Measurements from ENCODE around the gene LRRN1. TPM values are rescaled to one million over a fixed set of nuclear protein-coding genes. Genes with fewer than 3 reads are reported as not detected.
A peak's percentile ranks its signal among the peaks of the same experiment; 100 is the strongest.

LRRN1 gene
- total RNA-seq, 4 donors from 2014 or later, result 1.1 to 6.8 (median 4.3) TPM

- Histone ChIP-seq H3K4me1 (peaks cover 0 to 4% of the 10 kb centered on the region in 2 donors), H3K27me3 (no peaks in the 10 kb centered on the region), H3K9me3 (no peaks in the 10 kb centered on the region), H3K4me3 (no peak overlapping the region), H3K27ac (peak overlapping the region in 1 of 4 donors; percentile 35), H3K36me3 (peaks cover 0 to 3% of the 10 kb centered on the region in 2 donors)
- DNase-seq (no peak), ATAC-seq (no peak)
- intact Hi-C loops (cut with DNase I; ENCODE audit: low total_unique reads), result no loop called here
- in situ Hi-C loops (cut with MboI; ENCODE audit: low sequenced_read_pairs in 4 of 4), result no loop called here
- TF ChIP-seq, protein P1, sequence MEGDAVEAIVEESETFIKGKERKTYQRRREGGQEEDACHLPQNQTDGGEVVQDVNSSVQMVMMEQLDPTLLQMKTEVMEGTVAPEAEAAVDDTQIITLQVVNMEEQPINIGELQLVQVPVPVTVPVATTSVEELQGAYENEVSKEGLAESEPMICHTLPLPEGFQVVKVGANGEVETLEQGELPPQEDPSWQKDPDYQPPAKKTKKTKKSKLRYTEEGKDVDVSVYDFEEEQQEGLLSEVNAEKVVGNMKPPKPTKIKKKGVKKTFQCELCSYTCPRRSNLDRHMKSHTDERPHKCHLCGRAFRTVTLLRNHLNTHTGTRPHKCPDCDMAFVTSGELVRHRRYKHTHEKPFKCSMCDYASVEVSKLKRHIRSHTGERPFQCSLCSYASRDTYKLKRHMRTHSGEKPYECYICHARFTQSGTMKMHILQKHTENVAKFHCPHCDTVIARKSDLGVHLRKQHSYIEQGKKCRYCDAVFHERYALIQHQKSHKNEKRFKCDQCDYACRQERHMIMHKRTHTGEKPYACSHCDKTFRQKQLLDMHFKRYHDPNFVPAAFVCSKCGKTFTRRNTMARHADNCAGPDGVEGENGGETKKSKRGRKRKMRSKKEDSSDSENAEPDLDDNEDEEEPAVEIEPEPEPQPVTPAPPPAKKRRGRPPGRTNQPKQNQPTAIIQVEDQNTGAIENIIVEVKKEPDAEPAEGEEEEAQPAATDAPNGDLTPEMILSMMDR (IDR thresholded peaks at IDR 0.05 in 4 of 5, conservative IDR thresholded peaks at IDR 0.05 in 1 of 5), result no peak
- no peak for TF ChIP-seq POLR2A (IDR thresholded peaks at IDR 0.05)
Measured at GRCh38 chr3:3778216-3778615, 21.0 kb upstream of the LRRN1 start.

- peak; percentile 91 to 95 for ATAC-seq
- in situ Hi-C loops (cut with MboI; ENCODE audit: low sequenced_read_pairs in 4 of 4), result no loop called here
- TF ChIP-seq, protein P1 (IDR thresholded peaks at IDR 0.05 in 4 of 5, conservative IDR thresholded peaks at IDR 0.05 in 1 of 5), result no peak
- no peak for TF ChIP-seq POLR2A (IDR thresholded peaks at IDR 0.05)
Measured at GRCh38 chr3:3778641-3779270, 20.5 kb upstream of the LRRN1 start.

DNA sequence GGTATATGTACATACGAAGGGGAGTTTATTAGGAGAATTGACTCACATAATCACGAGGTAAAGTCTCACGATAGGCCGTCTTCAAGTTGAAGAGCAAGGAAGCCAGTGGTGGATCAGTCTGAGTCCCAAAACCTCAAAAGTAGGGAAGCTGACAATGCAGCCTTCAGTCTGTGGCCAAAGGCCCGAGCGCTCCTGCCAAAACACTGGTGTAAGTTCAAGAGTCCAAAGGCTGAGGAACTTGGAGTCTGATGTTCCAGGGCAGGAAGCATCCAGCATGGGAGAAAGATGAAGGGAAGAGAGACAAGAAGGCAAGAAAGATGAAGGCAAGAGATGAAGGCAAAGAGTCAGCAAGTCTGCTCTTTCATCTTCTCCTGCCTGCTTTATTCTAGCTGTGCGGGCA is 16.8 kb upstream of the LRRN1 start:
- in situ Hi-C loops (cut with MboI; ENCODE audit: low sequenced_read_pairs in 4 of 4), result no loop called here

More at GRCh38 chr3:3778641-3779270, 20.5 kb upstream of the LRRN1 start:
- Histone ChIP-seq H3K4me1 (peaks cover 0 to 4% of the 10 kb centered on the region in 2 donors), H3K36me3 (peaks cover 0 to 3% of the 10 kb centered on the region in 2 donors), H3K4me3 (no peak overlapping the region), H3K9me3 (no peaks in the 10 kb centered on the region), H3K27ac (peak overlapping the region in 2 of 4 donors; percentile 9 to 35), H3K27me3 (no peaks in the 10 kb centered on the region)
- intact Hi-C loops (cut with DNase I; ENCODE audit: low total_unique reads), result no loop called here
- peak in 1 of 2 donors; percentile 48 for DNase-seq

DNA sequence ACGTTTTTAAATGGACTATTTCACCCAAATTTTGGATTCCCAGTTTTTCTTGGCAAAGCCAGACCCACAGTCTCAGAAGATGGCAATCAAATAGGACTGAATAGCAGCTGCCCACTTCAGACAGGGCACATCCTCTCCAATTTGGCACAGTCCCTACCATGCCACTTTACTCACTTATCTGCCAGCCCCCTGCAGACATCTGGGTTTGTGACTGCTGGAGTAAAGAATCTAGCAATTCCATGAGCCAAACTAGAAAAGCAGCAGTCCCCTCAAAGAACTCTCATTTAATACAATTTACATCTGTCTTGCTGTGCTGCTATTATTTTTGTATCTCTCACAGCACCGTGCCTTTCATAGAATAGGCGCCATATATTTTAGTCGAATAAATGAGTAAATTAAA is 16.0 kb upstream of the LRRN1 start:
- no peaks in the 10 kb centered on the region for H3K36me3 ChIP-seq
- H3K27me3 ChIP-seq, result no peaks in the 10 kb centered on the region
- in situ Hi-C loops (cut with MboI; ENCODE audit: low sequenced_read_pairs in 4 of 4), result no loop called here
- DNase-seq (no peak), ATAC-seq (no peak)
- no peaks in the 10 kb centered on the region for H3K9me3 ChIP-seq
- peaks cover 0 to 4% of the 10 kb centered on the region in 2 donors for H3K4me1 ChIP-seq
- TF ChIP-seq, protein P1 (IDR thresholded peaks at IDR 0.05 in 4 of 5, conservative IDR thresholded peaks at IDR 0.05 in 1 of 5), result no peak
- TF ChIP-seq POLR2A (IDR thresholded peaks at IDR 0.05), result no peak
- H3K4me3 ChIP-seq, result no peak overlapping the region
- no peak overlapping the region for H3K27ac ChIP-seq
- intact Hi-C loops (cut with DNase I; ENCODE audit: low total_unique reads), result no loop called here

More for the DNA sequence above, 16.8 kb upstream of the LRRN1 start:
- no peak for DNase-seq
- Histone ChIP-seq H3K4me3 (no peak overlapping the region), H3K4me1 (peaks cover 0 to 4% of the 10 kb centered on the region in 2 donors), H3K27ac (no peak overlapping the region), H3K9me3 (no peaks in the 10 kb centered on the region), H3K27me3 (no peaks in the 10 kb centered on the region), H3K36me3 (no peaks in the 10 kb centered on the region)
- no peak for ATAC-seq
- intact Hi-C loops (cut with DNase I; ENCODE audit: low total_unique reads), result no loop called here
- TF ChIP-seq, protein P1 (IDR thresholded peaks at IDR 0.05 in 4 of 5, conservative IDR thresholded peaks at IDR 0.05 in 1 of 5), result no peak
- TF ChIP-seq POLR2A (IDR thresholded peaks at IDR 0.05), result no peak

All from gastrocnemius medialis (tissue), 4 donors.